Uterus (tissue), 4 donors: Measurements from ENCODE around the gene MBLAC2. TPM values are rescaled to one million over a fixed set of nuclear protein-coding genes. Genes with fewer than 3 reads are reported as not detected.

Experiments used
- DNase-seq, 2 donors: peaks; one replicate each; pipeline ENCODE4 v3.0.0-alpha.2; 2019 to 2020
- H3K27ac ChIP-seq, 2 donors: fragments of 200-600 bp; sonication (generic); 1 replicate in 1 of 2; 2 replicates in 1 of 2; pipeline ENCODE4 v1.5.1; 2016 to 2018
- H3K27me3 ChIP-seq, 2 donors: fragments of 200-600 bp; sonication (generic); one replicate each; pipeline ENCODE4 v1.5.1; 2018 to 2019; ENCODE audit warnings: control low read depth in 1 of 2
- H3K36me3 ChIP-seq, 2 donors: fragments of 200-600 bp; sonication (generic); one replicate each; pipeline ENCODE4 v1.5.1; 2019; ENCODE audit warnings: control low read depth in 1 of 2
- H3K4me1 ChIP-seq, 2 donors: fragments of 200-600 bp; sonication (generic); one replicate each; pipeline ENCODE4 v1.5.1; 2018 to 2019; ENCODE audit warnings: control low read depth in 1 of 2
- H3K4me3 ChIP-seq, 2 donors: fragments of 200-600 bp; sonication (generic); 1 replicate in 1 of 2; 2 replicates in 1 of 2; pipeline ENCODE4 v1.5.1; 2018 to 2019; ENCODE audit warnings: mild to moderate bottlenecking in 1 of 2
- H3K9me3 ChIP-seq, 2 donors: fragments of 200-600 bp; sonication (generic); one replicate each; pipeline ENCODE4 v1.5.1; 2019; ENCODE audit warnings: control low read depth in 1 of 2
- POLR2A ChIP-seq, 2 donors: fragments of 450-650 bp; IDR thresholded peaks; one replicate each; pipeline ENCODE4 v1.6.1; 2016; ENCODE audit warnings: antibody characterized with exemption in 2 of 2, mild to moderate bottlenecking in 1 of 2, moderate library complexity in 1 of 2
- intact Hi-C: fragments of 100-400 bp; cut with DNase I; formaldehyde crosslinking; loops from one replicate; pipeline ENCODE4 v1.15.1; 2023; ENCODE audit warnings: low total_unique reads
- total RNA-seq, 4 donors: library from RNA; depleted of rRNA in 3 of 4; stranded (reverse); fragments of >200 nt in 3 of 4; gene quantifications; one replicate each; pipeline versions ENCODE4 v1.1.0 to v1.2.4, GENCODE V29; 2014 to 2023
- TF ChIP-seq, protein P1 (sequence below), 4 experiments: fragments of 200-600 bp in 2 of 4; fragments of 450-650 bp in 2 of 4; sonication (generic) in 2 of 4; IDR thresholded peaks; one replicate each; pipeline ENCODE4 v1.5.1; 2016 to 2019; ENCODE audit warnings: antibody characterized with exemption in 4 of 4, mild to moderate bottlenecking in 2 of 4, moderate library complexity in 1 of 4
- donor health status: DM: yes; HTN: yes; CAD: no.

The MBLAC2 gene
- total RNA-seq, 4 donors from 2014 or later, result 2.9 to 16.4 (median 10.7) TPM

GRCh38 chr5:90418214-90418613 lies 56.4 kb downstream of the MBLAC2 start:
- Histone ChIP-seq H3K36me3 (no peaks in the 10 kb centered on the region), H3K9me3 (no peaks in the 10 kb centered on the region), H3K4me3 (no peak overlapping the region), H3K27ac (no peak overlapping the region), H3K4me1 (no peaks in the 10 kb centered on the region), H3K27me3 (no peaks in the 10 kb centered on the region)
- intact Hi-C loops, result loop anchor here (10.0 kb wide), 1 partner anchor 117 kb away; no protein-coding TSS in a partner anchor
- no peak for DNase-seq
- no peak for TF ChIP-seq POLR2A (IDR thresholded peaks at IDR 0.05)
- TF ChIP-seq, protein P1, sequence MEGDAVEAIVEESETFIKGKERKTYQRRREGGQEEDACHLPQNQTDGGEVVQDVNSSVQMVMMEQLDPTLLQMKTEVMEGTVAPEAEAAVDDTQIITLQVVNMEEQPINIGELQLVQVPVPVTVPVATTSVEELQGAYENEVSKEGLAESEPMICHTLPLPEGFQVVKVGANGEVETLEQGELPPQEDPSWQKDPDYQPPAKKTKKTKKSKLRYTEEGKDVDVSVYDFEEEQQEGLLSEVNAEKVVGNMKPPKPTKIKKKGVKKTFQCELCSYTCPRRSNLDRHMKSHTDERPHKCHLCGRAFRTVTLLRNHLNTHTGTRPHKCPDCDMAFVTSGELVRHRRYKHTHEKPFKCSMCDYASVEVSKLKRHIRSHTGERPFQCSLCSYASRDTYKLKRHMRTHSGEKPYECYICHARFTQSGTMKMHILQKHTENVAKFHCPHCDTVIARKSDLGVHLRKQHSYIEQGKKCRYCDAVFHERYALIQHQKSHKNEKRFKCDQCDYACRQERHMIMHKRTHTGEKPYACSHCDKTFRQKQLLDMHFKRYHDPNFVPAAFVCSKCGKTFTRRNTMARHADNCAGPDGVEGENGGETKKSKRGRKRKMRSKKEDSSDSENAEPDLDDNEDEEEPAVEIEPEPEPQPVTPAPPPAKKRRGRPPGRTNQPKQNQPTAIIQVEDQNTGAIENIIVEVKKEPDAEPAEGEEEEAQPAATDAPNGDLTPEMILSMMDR (IDR thresholded peaks at IDR 0.05), result no peak

- Histone ChIP-seq H3K4me3 (peak overlapping the region; percentile 62 to 64), H3K27ac (peak overlapping the region; percentile 93 to 94), H3K27me3 (no peaks in the 10 kb centered on the region), H3K4me1 (no peaks in the 10 kb centered on the region), H3K36me3 (no peaks in the 10 kb centered on the region), H3K9me3 (no peaks in the 10 kb centered on the region)
- intact Hi-C loops, result loop anchor here (10.0 kb wide), 1 partner anchor 125 kb away; no protein-coding TSS in a partner anchor
- no peak for TF ChIP-seq POLR2A (IDR thresholded peaks at IDR 0.05)
- TF ChIP-seq, protein P1 (IDR thresholded peaks at IDR 0.05), result peak in 2 of 4 experiments; percentile 3 to 33
- no peak for DNase-seq
Observed at GRCh38 chr5:90410178-90410762, 64.3 kb downstream of the MBLAC2 start.

DNA sequence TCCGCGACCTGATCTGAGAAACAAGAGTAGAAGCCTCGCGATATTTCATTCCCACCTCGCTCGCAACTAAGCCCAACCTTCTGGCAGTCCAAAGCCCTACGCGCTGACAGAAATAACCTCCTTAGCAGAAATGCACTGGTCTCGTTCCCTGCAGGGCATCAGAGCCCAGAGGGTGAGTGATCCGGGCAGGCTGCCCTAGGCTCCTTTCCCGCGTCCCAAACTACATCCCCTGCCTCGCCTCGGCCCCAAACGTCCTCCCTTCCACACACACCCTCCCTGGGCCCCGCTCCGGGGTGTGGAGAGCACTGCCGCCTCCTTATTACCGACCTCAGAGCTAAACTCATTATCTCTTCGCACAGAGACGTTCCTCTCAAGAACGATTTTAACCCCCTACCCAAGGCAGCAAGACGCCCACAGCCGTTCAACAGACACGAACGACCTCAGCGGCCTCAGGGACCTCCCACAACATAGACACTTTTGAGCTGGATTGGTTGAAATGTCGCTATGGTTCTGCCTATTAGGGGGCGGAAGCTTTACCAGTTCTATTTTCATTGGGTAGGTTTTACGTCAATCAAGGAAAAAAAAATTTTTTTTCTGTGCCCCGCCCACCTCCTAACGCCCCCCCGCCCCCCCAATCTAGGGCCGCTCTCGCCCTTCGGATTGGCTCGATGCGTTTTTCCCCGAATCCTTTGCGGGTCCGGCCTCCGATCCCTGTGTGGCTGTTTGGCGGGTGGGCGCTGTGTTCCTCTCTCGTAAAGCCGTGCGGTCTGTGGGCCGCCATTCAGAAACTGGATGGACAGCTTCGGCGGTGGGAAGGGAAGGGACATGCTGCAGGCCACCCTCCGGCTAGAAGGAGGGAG lies 65.0 kb downstream of the MBLAC2 start, which contains the start of gene CETN3:
CETN3 (minus strand) TSS at position 439 of the 860 bp plus-strand sequence; CDS start at position 344, 95 bp downstream.
- intact Hi-C loops, result loop anchor here (10.0 kb wide), 1 partner anchor 125 kb away; no protein-coding TSS in a partner anchor
- Histone ChIP-seq H3K27ac (peak within 1 kb of the TSS; percentile 93 to 97), H3K4me1 (no peaks in the 10 kb centered on the region), H3K9me3 (no peaks in the 10 kb centered on the region), H3K36me3 (no peaks in the 10 kb centered on the region), H3K4me3 (peak within 1 kb of the TSS; percentile 62 to 79), H3K27me3 (no peaks in the 10 kb centered on the region)
- TF ChIP-seq, protein P1 (IDR thresholded peaks at IDR 0.05), result peak in 2 of 4 experiments; percentile 2 to 7
- peak; percentile 84 to 91 for TF ChIP-seq POLR2A (IDR thresholded peaks at IDR 0.05)
- peak; percentile 92 to 95 for DNase-seq

DNA sequence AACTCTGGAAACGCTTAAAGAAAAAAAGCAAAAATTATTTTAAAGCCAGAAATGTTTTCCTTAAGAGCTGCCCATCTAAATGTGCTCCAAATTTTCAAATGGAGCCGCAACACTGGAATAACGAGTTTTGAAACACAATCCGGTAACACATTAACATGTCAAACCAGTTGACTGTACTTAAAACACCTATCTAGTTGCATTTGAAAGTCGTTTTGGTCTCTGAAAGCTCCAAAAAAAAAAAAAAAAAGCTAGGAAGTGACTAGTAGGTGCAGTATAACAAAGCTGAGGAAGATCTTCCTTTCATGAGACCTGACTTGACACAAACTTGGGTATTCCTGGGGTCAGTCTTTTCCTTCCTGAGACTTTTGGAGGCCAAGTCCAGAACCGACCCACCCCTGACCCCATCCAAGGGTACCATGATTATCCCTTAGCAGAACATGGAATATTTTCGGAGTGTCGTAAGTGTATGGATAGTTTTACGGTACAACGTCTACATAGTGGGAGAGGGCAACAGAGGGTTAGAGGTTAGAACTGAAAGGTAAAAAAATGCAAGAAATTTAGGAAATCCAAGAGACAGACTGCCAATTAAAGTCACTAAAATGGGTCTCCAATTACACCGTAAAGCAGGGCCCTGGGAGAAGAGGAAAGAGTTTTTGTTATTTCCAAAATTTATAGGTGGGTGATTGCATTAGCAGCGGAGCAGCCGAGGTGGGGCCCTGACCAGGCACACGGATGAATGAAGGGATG lies 65.8 kb downstream of the MBLAC2 start:
- DNase-seq, result no peak
- Histone ChIP-seq H3K27ac (peak overlapping the region; percentile 93 to 97), H3K9me3 (no peaks in the 10 kb centered on the region), H3K27me3 (no peaks in the 10 kb centered on the region), H3K36me3 (no peaks in the 10 kb centered on the region), H3K4me3 (peak overlapping the region; percentile 62 to 79), H3K4me1 (no peaks in the 10 kb centered on the region)
- intact Hi-C loops, result no loop called here
- no peak for TF ChIP-seq POLR2A (IDR thresholded peaks at IDR 0.05)
- TF ChIP-seq, protein P1 (IDR thresholded peaks at IDR 0.05), result no peak

Other genes starting within 250 kb of the MBLAC2 start
- 10 to 100 TPM; 16.8 to 80.4 (median 57.6) TPM for gene CETN3, start 65.0 kb downstream of the MBLAC2 start, total RNA-seq
- gene POLR3G, start 93 bp upstream of the MBLAC2 start, total RNA-seq, result 1 to 10 TPM in 3 of 4 donors, not detected in 1; 2.4 to 4.6 (median 2.5) TPM
- gene LYSMD3, start 54.8 kb upstream of the MBLAC2 start, total RNA-seq, result 10 to 100 TPM; 11.5 to 50.3 (median 26.9) TPM
- gene ADGRV1, start 84.0 kb upstream of the MBLAC2 start, total RNA-seq, result 10 to 100 TPM in 1 of 4 donors, 1 to 10 TPM in 1, not detected in 2; 1.9 to 11.3 TPM